ENCODE data around the gene NHLRC1. TPM values are rescaled to one million over a fixed set of nuclear protein-coding genes. Genes with fewer than 3 reads are reported as not detected.
A peak's percentile ranks its signal among the peaks of the same experiment; 100 is the strongest.

The NHLRC1 gene
- total and polyA plus RNA-seq, 2 of the 13 experiments (the other 11 are each of a cell fraction or from before 2014, with no cell fraction given) = 0.04 to 0.11 TPM

DNA sequence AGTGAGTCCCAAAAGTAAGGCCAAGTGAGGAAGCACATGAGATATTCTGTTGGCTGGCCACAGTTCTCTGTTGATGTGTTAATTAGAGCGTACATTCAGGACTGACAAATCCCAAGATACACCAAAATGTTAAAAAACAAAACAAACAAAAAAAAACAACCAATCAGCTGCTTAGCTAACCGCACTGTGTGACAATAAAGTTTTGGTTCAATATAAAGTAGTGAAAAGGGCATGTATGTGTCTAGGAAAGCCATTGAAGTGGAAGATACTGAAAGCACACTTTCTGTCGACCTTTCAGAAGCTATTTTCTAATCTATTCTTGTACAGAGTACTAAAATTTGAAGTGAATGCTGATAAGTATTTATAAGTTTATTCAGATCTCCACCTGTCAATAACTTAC, 26.1 kb downstream of the NHLRC1 start:
- no peaks in the 10 kb centered on the region for H3K79me2 ChIP-seq (ENCODE audit: insufficient read depth, low read length)
- POLR2A ChIA-PET = no interaction called here
- H4K20me1 ChIP-seq (ENCODE audit: insufficient read depth, low read length) = no peaks in the 10 kb centered on the region
- no TSS peak for BruUV-seq (replicated peaks)
- no peak overlapping the region for H3K4me2 ChIP-seq (ENCODE audit: low read depth, low read length)
- no peaks in the 10 kb centered on the region for H3K4me1 ChIP-seq (ENCODE audit: insufficient read depth, low read length)
- H3K9ac ChIP-seq (ENCODE audit: insufficient read depth, low read depth, low read length) = no peak overlapping the region
- DNase-seq (ENCODE audit: low spot score) (no peak), ATAC-seq (no peak), FAIRE-seq (no peak)
- TF ChIP-seq, protein P1, sequence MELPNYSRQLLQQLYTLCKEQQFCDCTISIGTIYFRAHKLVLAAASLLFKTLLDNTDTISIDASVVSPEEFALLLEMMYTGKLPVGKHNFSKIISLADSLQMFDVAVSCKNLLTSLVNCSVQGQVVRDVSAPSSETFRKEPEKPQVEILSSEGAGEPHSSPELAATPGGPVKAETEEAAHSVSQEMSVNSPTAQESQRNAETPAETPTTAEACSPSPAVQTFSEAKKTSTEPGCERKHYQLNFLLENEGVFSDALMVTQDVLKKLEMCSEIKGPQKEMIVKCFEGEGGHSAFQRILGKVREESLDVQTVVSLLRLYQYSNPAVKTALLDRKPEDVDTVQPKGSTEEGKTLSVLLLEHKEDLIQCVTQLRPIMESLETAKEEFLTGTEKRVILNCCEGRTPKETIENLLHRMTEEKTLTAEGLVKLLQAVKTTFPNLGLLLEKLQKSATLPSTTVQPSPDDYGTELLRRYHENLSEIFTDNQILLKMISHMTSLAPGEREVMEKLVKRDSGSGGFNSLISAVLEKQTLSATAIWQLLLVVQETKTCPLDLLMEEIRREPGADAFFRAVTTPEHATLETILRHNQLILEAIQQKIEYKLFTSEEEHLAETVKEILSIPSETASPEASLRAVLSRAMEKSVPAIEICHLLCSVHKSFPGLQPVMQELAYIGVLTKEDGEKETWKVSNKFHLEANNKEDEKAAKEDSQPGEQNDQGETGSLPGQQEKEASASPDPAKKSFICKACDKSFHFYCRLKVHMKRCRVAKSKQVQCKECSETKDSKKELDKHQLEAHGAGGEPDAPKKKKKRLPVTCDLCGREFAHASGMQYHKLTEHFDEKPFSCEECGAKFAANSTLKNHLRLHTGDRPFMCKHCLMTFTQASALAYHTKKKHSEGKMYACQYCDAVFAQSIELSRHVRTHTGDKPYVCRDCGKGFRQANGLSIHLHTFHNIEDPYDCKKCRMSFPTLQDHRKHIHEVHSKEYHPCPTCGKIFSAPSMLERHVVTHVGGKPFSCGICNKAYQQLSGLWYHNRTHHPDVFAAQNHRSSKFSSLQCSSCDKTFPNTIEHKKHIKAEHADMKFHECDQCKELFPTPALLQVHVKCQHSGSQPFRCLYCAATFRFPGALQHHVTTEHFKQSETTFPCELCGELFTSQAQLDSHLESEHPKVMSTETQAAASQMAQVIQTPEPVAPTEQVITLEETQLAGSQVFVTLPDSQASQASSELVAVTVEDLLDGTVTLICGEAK (IDR thresholded peaks at IDR 0.05) = peak; percentile 34; the same call in 1 of the 2 replicates
- TF ChIP-seq, protein P1 (CRISPR knock-in tag; IDR thresholded peaks at IDR 0.05) = no peak; the same call in 1 of the 2 replicates
- TF ChIP-seq SALL1 (CRISPR knock-in tag; IDR thresholded peaks at IDR 0.05) (no peak), ZNF331 (CRISPR knock-in tag; IDR thresholded peaks at IDR 0.05) (no peak)
- TF ChIP-seq, protein P2, sequence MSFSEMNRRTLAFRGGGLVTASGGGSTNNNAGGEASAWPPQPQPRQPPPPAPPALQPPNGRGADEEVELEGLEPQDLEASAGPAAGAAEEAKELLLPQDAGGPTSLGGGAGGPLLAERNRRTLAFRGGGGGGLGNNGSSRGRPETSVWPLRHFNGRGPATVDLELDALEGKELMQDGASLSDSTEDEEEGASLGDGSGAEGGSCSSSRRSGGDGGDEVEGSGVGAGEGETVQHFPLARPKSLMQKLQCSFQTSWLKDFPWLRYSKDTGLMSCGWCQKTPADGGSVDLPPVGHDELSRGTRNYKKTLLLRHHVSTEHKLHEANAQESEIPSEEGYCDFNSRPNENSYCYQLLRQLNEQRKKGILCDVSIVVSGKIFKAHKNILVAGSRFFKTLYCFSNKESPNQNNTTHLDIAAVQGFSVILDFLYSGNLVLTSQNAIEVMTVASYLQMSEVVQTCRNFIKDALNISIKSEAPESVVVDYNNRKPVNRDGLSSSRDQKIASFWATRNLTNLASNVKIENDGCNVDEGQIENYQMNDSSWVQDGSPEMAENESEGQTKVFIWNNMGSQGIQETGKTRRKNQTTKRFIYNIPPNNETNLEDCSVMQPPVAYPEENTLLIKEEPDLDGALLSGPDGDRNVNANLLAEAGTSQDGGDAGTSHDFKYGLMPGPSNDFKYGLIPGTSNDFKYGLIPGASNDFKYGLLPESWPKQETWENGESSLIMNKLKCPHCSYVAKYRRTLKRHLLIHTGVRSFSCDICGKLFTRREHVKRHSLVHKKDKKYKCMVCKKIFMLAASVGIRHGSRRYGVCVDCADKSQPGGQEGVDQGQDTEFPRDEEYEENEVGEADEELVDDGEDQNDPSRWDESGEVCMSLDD (CRISPR knock-in tag; IDR thresholded peaks at IDR 0.05; ENCODE audit: borderline replicate concordance) = no peak
- no peaks in the 10 kb centered on the region for H3K36me3 ChIP-seq (replicated peaks in 1 of 2; ENCODE audit: control insufficient read depth in 1 of 2, insufficient read depth in 2 of 2, low read length in 2 of 2)
- H3K4me3 ChIP-seq (replicated peaks in 1 of 3; ENCODE audit: insufficient read depth in 1 of 3, low read depth in 2 of 3, low read length in 3 of 3) = no peak overlapping the region
- CTCF ChIA-PET (ENCODE audit: low intra/inter-chr PET ratio, low total read pairs) = no interaction called here
- in situ Hi-C loops (cut with HindIII; ENCODE audit: extremely low pct_ligation_motif_present, low pct_unique_long_range_greater_than_20kb) (no loop called here), intact Hi-C loops (cut with micrococcal nuclease; ENCODE audit: unreplicated experiment) (no loop called here)
- no peaks in the 10 kb centered on the region for H3K27me3 ChIP-seq (ENCODE audit: control insufficient read depth in 1 of 2, insufficient read depth in 2 of 2, low read length in 2 of 2)
- no peak overlapping the region for H2AFZ ChIP-seq (ENCODE audit: low read length)
- 9% methylated on average over 3 of the region's 3 CpGs for WGBS (ENCODE audit: low lambda C conversion rate)
- no peak overlapping the region for H3K27ac ChIP-seq (ENCODE audit: extremely low read length, insufficient read depth, low read length)
- no peaks in the 10 kb centered on the region for H3K9me3 ChIP-seq (ENCODE audit: low read length)
